Peyer's patch (tissue), 4 donors: ENCODE measurements around the gene GPR137.

Experiments used
- POLR2A ChIP-seq, 2 donors: fragments of 450-650 bp; IDR thresholded peaks; one replicate each; pipeline ENCODE4 v1.5.1; 2017; ENCODE audit warnings: antibody characterized with exemption in 2 of 2, mild to moderate bottlenecking in 2 of 2, moderate library complexity in 2 of 2
- TF ChIP-seq, protein P1 (sequence below), 6 experiments: fragments of 450-650 bp in 4 of 6; fragments of 200-600 bp in 2 of 6; sonication (generic) in 1 of 6; IDR thresholded peaks; one replicate each; pipeline ENCODE4 v1.5.1; 2017 to 2019; ENCODE audit warnings: antibody characterized with exemption in 6 of 6, mild to moderate bottlenecking in 3 of 6, moderate library complexity in 1 of 6

DNA sequence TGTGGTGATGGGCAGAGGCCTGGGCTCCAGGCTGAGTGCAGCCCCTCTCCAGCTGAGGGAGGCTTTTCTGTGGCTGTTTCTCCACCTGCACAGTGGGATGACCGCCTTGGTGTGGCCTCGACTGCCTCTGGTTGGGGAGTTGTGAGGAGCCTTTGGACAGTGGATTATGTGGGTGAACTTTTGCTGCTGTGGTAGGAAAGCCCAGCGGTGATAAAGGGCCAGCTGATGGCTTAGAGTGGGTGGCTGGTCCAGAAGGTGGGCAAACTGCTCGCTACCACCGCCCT lies 18.3 kb downstream of the GPR137 start:
- TF ChIP-seq, protein P1, sequence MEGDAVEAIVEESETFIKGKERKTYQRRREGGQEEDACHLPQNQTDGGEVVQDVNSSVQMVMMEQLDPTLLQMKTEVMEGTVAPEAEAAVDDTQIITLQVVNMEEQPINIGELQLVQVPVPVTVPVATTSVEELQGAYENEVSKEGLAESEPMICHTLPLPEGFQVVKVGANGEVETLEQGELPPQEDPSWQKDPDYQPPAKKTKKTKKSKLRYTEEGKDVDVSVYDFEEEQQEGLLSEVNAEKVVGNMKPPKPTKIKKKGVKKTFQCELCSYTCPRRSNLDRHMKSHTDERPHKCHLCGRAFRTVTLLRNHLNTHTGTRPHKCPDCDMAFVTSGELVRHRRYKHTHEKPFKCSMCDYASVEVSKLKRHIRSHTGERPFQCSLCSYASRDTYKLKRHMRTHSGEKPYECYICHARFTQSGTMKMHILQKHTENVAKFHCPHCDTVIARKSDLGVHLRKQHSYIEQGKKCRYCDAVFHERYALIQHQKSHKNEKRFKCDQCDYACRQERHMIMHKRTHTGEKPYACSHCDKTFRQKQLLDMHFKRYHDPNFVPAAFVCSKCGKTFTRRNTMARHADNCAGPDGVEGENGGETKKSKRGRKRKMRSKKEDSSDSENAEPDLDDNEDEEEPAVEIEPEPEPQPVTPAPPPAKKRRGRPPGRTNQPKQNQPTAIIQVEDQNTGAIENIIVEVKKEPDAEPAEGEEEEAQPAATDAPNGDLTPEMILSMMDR (IDR thresholded peaks at IDR 0.05), result no peak
- no peak for TF ChIP-seq POLR2A (IDR thresholded peaks at IDR 0.05)
